Fibroblast of lung (primary cell): Measurements from ENCODE around the gene GLRB. TPM values are rescaled to one million over a fixed set of nuclear protein-coding genes. Genes with fewer than 3 reads are reported as not detected.

ENCODE experiments used
- DNase-seq, 2 donors: peaks; one replicate each; pipeline versions ENCODE4 v3.0.0 to v3.0.0-alpha.2; 2010; ENCODE audit warnings: low read depth in 2 of 2
- H2AFZ ChIP-seq: 2 replicates; pipeline ENCODE4 v1.5.1; 2012; ENCODE audit warnings: low read length, control low read depth, inconsistent platforms
- H3K27ac ChIP-seq: 2 replicates; pipeline ENCODE4 v1.5.1; 2011; ENCODE audit warnings: low read length, control low read depth; ENCODE audit not compliant: insufficient read depth
- H3K27me3 ChIP-seq: 2 replicates; pipeline ENCODE4 v1.5.1; 2011; ENCODE audit warnings: mild to moderate bottlenecking, low read length; ENCODE audit not compliant: control insufficient read depth, insufficient read depth
- H3K36me3 ChIP-seq: 2 replicates; pipeline ENCODE4 v1.5.1; 2011; ENCODE audit warnings: low read length; ENCODE audit not compliant: control insufficient read depth, insufficient read depth
- H3K4me1 ChIP-seq: 2 replicates; pipeline ENCODE4 v1.5.1; 2011; ENCODE audit warnings: low read length; ENCODE audit not compliant: control insufficient read depth, insufficient read depth; ENCODE audit errors: extremely low read depth
- H3K4me2 ChIP-seq: 2 replicates; pipeline ENCODE4 v1.5.1; 2011; ENCODE audit warnings: low read length, control low read depth; ENCODE audit not compliant: insufficient read depth; ENCODE audit errors: extremely low read depth
- H3K4me3 ChIP-seq, 4 experiments: fragments of 200-600 bp in 1 of 4; sonication (generic) in 1 of 4; replicated peaks in 1 of 4; 2 replicates each; pipeline ENCODE4 v1.5.1; 2011 to 2016; ENCODE audit warnings: low read length in 4 of 4, low read depth in 3 of 4, mild to moderate bottlenecking in 3 of 4, control low read depth in 2 of 4, inconsistent platforms in 1 of 4, mixed read lengths in 1 of 4; ENCODE audit not compliant: insufficient read depth in 1 of 4; ENCODE audit errors: control extremely low read depth in 1 of 4
- H3K79me2 ChIP-seq: 2 replicates; pipeline ENCODE4 v1.5.1; 2012; ENCODE audit warnings: mild to moderate bottlenecking, low read length, inconsistent platforms; ENCODE audit not compliant: control insufficient read depth, insufficient read depth
- H3K9ac ChIP-seq: 2 replicates; pipeline ENCODE4 v1.5.1; 2011; ENCODE audit warnings: mild to moderate bottlenecking, low read length, control low read depth; ENCODE audit not compliant: insufficient read depth
- H3K9me3 ChIP-seq: 2 replicates; pipeline ENCODE4 v1.5.1; 2012; ENCODE audit warnings: low read depth, low read length; ENCODE audit not compliant: control insufficient read depth, insufficient read depth
- H4K20me1 ChIP-seq: 2 replicates; pipeline ENCODE4 v1.5.1; 2011; ENCODE audit warnings: low read length; ENCODE audit not compliant: control insufficient read depth, insufficient read depth; ENCODE audit errors: extremely low read depth
- CTCF ChIP-seq, 2 donors: IDR thresholded peaks in 1 of 2; conservative IDR thresholded peaks in 1 of 2; 1 replicate in 1 of 2; 2 replicates in 1 of 2; pipeline ENCODE4 v1.5.1; 2011 to 2012; ENCODE audit warnings: low read length in 2 of 2, control low read depth in 1 of 2, inconsistent platforms in 1 of 2, low read depth in 1 of 2, mild to moderate bottlenecking in 1 of 2
- EZH2 ChIP-seq: IDR thresholded peaks from 2 replicates; pipeline ENCODE4 v1.5.1; 2012; ENCODE audit warnings: low read length, control low read depth, mild to moderate bottlenecking; ENCODE audit errors: missing control alignments
- polyA plus RNA-seq, 2 donors: library from polyadenylated mRNA; depleted of rRNA in 1 of 2; stranded (reverse) in 1 of 2; unstranded in 1 of 2; fragments of >200 nt; gene quantifications; 2 replicates each; pipeline ENCODE4 v1.2.1, GENCODE V29; 2011 to 2012; ENCODE audit warnings: missing spikeins in 1 of 2
- total RNA-seq: library from RNA; depleted of rRNA; stranded (reverse); fragments of >200 nt; gene quantifications from 2 replicates; pipeline ENCODE4 v1.2.1, GENCODE V29; 2014

The GLRB gene
- total and polyA plus RNA-seq, 2 donors (not counting 1 experiment from before 2014, with no cell fraction given): 10.3 to 25.9 TPM

GRCh38 chr4:157079441-157079840 is 3.5 kb downstream of the GLRB start:
- no peak for DNase-seq
- TF ChIP-seq EZH2 (no peak), CTCF (conservative IDR thresholded peaks at IDR 0.05 in 1 of 2, IDR thresholded peaks at IDR 0.05 in 1 of 2; ENCODE audit: low read depth in 1 of 2, low read length in 2 of 2) (no peak)
- H3K79me2 ChIP-seq: peaks cover 2% of the 10 kb centered on the region
- no peak overlapping the region for H3K4me2 ChIP-seq
- no peaks in the 10 kb centered on the region for H3K27me3 ChIP-seq
- H2AFZ ChIP-seq: no peak overlapping the region
- no peaks in the 10 kb centered on the region for H4K20me1 ChIP-seq
- no peaks in the 10 kb centered on the region for H3K4me1 ChIP-seq
- H3K9me3 ChIP-seq: no peaks in the 10 kb centered on the region
- no peak overlapping the region for H3K27ac ChIP-seq
- no peak overlapping the region for H3K9ac ChIP-seq
- no peaks in the 10 kb centered on the region for H3K36me3 ChIP-seq
- H3K4me3 ChIP-seq: no peak overlapping the region

DNA sequence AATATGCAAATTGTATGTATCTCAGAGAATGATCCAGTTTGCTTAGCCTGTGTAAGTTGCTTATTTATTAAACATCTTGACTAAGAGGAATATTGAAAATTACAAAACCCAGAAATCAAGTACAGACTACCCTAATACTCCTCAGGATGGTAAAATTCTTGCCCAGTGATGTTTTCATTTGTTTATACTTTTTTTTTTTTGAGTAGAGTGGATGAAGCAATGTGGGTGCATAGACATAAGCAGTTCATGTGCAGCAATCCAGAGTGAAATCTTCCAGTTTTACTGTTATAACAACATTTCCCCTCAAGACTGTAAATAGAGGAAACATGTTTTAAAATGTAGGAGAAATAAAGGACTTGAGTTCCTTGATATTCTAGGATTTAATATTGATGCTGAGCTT is 4.7 kb downstream of the GLRB start:
- Histone ChIP-seq H3K4me2 (no peak overlapping the region), H4K20me1 (no peaks in the 10 kb centered on the region), H3K27me3 (no peaks in the 10 kb centered on the region), H3K27ac (no peak overlapping the region), H3K4me1 (no peaks in the 10 kb centered on the region), H3K9ac (no peak overlapping the region), H3K36me3 (no peaks in the 10 kb centered on the region), H2AFZ (no peak overlapping the region), H3K79me2 (peaks cover 2% of the 10 kb centered on the region), H3K9me3 (no peaks in the 10 kb centered on the region), H3K4me3 (no peak overlapping the region)
- DNase-seq: peak in 1 of 2 donors; percentile 15
- TF ChIP-seq CTCF (conservative IDR thresholded peaks at IDR 0.05 in 1 of 2, IDR thresholded peaks at IDR 0.05 in 1 of 2; ENCODE audit: low read depth in 1 of 2, low read length in 2 of 2) (no peak), EZH2 (no peak)

GRCh38 chr4:157095716-157096115 is 19.8 kb downstream of the GLRB start:
- TF ChIP-seq CTCF (conservative IDR thresholded peaks at IDR 0.05 in 1 of 2, IDR thresholded peaks at IDR 0.05 in 1 of 2; ENCODE audit: low read depth in 1 of 2, low read length in 2 of 2): no peak
- no peak for TF ChIP-seq EZH2
- Histone ChIP-seq H3K27me3 (no peaks in the 10 kb centered on the region), H3K4me1 (no peaks in the 10 kb centered on the region), H3K79me2 (no peaks in the 10 kb centered on the region), H2AFZ (no peak overlapping the region), H3K9ac (no peak overlapping the region), H4K20me1 (no peaks in the 10 kb centered on the region), H3K4me2 (no peak overlapping the region), H3K36me3 (no peaks in the 10 kb centered on the region), H3K27ac (no peak overlapping the region), H3K9me3 (no peaks in the 10 kb centered on the region), H3K4me3 (no peak overlapping the region)
- no peak for DNase-seq
